Chondrocyte (in vitro differentiated cells): ENCODE results near the gene MMD. TPM values are rescaled to one million over a fixed set of nuclear protein-coding genes. Genes with fewer than 3 reads are reported as not detected.
A peak's percentile ranks its signal among the peaks of the same experiment; 100 is the strongest.

ENCODE experiments used
- DNase-seq: peaks from one replicate; pipeline ENCODE4 v3.0.0; 2021; ENCODE audit warnings: mixed read lengths, low spot score
- H3K27ac Mint-ChIP-seq: one replicate; pipeline ENCODE4 v1.8.0; 2021; ENCODE audit warnings: mild to moderate bottlenecking, moderate library complexity, mixed read lengths; ENCODE audit not compliant: unreplicated experiment
- H3K27me3 Mint-ChIP-seq: 2 replicates; pipeline ENCODE4 v1.8.0; 2021; ENCODE audit warnings: low read depth, mixed read lengths
- H3K36me3 Mint-ChIP-seq: 2 replicates; pipeline ENCODE4 v1.8.0; 2021; ENCODE audit warnings: low read depth, mixed read lengths
- H3K4me1 Mint-ChIP-seq: 2 replicates; pipeline ENCODE4 v1.8.0; 2021; ENCODE audit warnings: low read depth, mild to moderate bottlenecking, mixed read lengths
- H3K4me3 Mint-ChIP-seq: one replicate; pipeline ENCODE4 v1.8.0; 2021; ENCODE audit warnings: mild to moderate bottlenecking, moderate library complexity, mixed read lengths; ENCODE audit not compliant: unreplicated experiment
- H3K9me3 Mint-ChIP-seq: 2 replicates; pipeline ENCODE4 v1.8.0; 2021; ENCODE audit warnings: low read depth, mixed read lengths
- total RNA-seq: library from RNA; stranded (reverse); gene quantifications from 3 replicates; pipeline ENCODE4 v1.2.1, GENCODE V29; 2021
- TF ChIP-seq, protein P1 (sequence below): fragments of 200-600 bp; sonication (generic); IDR thresholded peaks from 2 replicates; pipeline ENCODE4 v1.5.0; 2021; ENCODE audit warnings: antibody characterized with exemption, mild to moderate bottlenecking, moderate library complexity

MMD gene
- total RNA-seq, 1 donor from 2014 or later: 8.2 TPM

DNA sequence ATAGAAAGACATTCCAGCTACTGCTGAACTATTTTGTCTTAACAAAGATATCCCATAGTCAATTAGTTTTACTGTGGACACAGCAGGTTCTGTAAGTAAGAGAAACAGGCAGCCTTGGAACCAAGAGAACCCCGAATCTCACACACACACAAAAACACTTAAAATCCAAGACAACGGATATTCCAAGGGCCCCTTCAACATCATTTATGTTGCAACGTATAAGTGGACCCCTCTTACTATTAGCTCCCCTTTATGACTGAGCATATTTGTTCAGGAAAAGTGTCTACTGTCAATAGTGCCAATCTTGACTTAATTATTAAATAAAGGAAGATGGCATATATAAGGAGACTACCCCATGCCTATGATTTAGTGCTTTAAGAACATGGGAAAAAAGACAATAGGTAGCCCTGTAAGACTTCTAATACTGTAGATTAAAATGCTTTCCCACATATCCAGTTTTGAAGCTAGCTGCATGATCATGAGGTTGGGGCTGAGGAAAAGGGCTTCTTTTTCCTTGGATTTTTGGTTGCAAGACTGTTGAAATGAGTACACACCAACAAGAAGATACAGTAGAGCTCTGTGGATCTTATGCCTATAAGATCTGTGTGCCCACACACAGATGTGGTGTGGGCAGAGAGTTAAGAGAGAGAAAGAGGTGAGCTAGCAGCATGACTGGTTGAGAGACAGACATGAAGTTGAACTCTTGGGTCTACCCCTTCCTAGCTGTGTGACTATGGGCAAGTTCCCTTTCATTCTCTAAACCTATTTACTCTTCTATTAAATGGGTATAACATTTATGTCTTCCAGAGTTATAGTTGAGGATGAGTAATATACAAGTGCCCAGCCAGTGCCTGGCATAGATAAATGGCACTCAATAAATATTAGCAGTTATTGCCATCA is 3.0 kb downstream of the MMD start:
- TF ChIP-seq, protein P1, sequence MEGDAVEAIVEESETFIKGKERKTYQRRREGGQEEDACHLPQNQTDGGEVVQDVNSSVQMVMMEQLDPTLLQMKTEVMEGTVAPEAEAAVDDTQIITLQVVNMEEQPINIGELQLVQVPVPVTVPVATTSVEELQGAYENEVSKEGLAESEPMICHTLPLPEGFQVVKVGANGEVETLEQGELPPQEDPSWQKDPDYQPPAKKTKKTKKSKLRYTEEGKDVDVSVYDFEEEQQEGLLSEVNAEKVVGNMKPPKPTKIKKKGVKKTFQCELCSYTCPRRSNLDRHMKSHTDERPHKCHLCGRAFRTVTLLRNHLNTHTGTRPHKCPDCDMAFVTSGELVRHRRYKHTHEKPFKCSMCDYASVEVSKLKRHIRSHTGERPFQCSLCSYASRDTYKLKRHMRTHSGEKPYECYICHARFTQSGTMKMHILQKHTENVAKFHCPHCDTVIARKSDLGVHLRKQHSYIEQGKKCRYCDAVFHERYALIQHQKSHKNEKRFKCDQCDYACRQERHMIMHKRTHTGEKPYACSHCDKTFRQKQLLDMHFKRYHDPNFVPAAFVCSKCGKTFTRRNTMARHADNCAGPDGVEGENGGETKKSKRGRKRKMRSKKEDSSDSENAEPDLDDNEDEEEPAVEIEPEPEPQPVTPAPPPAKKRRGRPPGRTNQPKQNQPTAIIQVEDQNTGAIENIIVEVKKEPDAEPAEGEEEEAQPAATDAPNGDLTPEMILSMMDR: no peak
- peaks cover 2% of the 10 kb centered on the region for H3K36me3 Mint-ChIP-seq
- H3K27me3 Mint-ChIP-seq: peaks cover 3% of the 10 kb centered on the region
- H3K9me3 Mint-ChIP-seq: peaks cover 3% of the 10 kb centered on the region
- H3K4me3 Mint-ChIP-seq: no peak overlapping the region
- H3K27ac Mint-ChIP-seq: no peak overlapping the region
- DNase-seq: no peak
- H3K4me1 Mint-ChIP-seq: peaks cover 11% of the 10 kb centered on the region

DNA sequence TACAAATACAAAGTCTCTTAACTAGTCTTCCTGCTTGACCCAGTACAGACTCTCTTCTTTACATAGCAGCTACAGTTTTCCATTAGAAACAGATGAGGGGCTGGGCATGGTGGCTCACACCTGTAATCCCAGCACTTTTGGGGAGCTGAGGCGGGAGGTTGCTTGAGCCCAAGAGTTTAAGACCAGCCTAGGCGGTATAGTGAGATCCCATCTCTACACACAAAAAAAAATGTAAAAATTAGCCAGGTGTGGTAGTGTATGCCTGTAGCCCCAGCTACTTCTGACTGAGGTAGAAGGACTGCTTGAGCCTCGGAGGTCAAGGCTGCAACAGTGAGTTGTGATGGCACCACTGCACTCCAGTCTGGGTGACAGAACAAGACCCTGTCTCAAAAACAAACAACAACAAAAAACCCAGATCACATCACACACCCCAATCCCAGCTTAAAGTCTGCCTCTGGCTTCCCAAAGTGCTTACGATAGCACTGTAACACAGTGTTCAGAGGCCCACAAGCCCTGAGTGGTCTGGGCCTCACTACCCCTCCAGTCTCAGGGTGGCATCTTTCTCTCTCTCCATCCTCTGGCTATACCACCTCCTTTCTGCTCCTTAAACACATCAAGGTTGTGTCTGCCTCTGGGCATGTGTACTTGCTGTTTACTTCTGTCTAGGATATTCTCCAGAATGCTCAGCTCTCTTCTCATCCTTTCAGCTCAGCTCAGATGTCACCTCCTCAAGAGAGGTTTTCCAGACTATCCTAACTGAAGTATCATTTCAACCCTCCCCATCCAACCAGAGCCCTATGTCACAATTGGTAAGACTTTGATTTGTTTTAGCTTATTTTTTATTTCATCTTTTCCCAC is 4.0 kb downstream of the MMD start:
- peaks cover 11% of the 10 kb centered on the region for H3K4me1 Mint-ChIP-seq
- no peak for DNase-seq

DNA sequence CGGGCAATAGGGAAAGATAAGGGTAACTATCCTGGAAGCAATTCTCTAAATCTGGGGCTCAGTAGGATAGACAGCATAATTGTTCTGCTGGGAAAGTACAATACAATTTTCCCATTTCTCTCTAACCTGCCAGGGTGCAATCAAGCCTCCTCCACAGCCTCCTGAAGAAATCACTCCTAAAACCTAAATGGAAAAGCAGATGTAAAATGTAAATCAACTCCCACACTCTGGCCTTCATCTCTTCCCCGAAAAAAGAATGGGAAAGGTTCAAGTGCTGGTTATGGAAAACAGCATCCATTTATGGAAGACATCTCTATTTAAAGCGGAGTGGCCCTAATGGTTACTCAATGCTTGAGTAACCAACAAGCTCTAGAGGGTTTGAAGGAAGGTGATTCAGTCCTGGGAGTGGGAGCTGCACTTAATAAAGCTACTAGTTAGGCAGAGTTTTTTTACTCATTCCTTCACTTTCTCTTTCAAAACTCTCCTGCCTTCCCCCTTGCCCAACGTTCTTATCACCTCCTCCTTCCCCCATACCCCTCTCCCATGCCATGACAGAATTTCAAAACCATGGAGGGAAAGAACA is 5.1 kb downstream of the MMD start:
- no peak overlapping the region for H3K27ac Mint-ChIP-seq
- no peak overlapping the region for H3K4me3 Mint-ChIP-seq
- peaks cover 8% of the 10 kb centered on the region for H3K4me1 Mint-ChIP-seq
- peaks cover 3% of the 10 kb centered on the region for H3K9me3 Mint-ChIP-seq
- H3K27me3 Mint-ChIP-seq: no peaks in the 10 kb centered on the region
- H3K36me3 Mint-ChIP-seq: peaks cover 2% of the 10 kb centered on the region
- TF ChIP-seq, protein P1: no peak
- no peak for DNase-seq

More for the DNA sequence above, 4.0 kb downstream of the MMD start:
- Mint-ChIP-seq H3K27ac (no peak overlapping the region), H3K4me3 (no peak overlapping the region), H3K9me3 (peaks cover 3% of the 10 kb centered on the region), H3K36me3 (peaks cover 2% of the 10 kb centered on the region), H3K27me3 (no peaks in the 10 kb centered on the region)
- TF ChIP-seq, protein P1: no peak

DNA sequence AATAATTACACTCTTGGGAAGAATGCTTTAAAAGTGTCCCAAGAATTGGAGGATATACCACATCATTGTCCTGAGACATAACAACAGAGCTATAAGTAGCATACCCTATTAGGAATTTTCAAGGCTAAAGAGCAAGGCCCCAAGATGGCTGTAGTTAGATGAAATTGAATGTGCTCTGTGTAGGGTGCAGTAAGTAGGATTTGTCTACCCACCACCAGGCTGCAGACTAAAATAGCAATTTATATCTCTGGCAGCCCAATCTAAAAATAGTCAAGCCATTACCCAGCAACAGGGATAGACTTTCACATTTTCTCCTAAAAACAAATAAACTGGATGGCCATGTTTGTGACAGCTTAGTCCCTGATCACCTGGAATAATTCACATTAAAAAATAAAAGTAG is 5.6 kb downstream of the MMD start:
- peaks cover 8% of the 10 kb centered on the region for H3K4me1 Mint-ChIP-seq
- H3K27ac Mint-ChIP-seq: no peak overlapping the region
- no peak overlapping the region for H3K4me3 Mint-ChIP-seq
- peaks cover 2% of the 10 kb centered on the region for H3K36me3 Mint-ChIP-seq
- H3K27me3 Mint-ChIP-seq: no peaks in the 10 kb centered on the region
- TF ChIP-seq, protein P1: peak; percentile 5
- DNase-seq: no peak
- H3K9me3 Mint-ChIP-seq: peaks cover 3% of the 10 kb centered on the region

DNA sequence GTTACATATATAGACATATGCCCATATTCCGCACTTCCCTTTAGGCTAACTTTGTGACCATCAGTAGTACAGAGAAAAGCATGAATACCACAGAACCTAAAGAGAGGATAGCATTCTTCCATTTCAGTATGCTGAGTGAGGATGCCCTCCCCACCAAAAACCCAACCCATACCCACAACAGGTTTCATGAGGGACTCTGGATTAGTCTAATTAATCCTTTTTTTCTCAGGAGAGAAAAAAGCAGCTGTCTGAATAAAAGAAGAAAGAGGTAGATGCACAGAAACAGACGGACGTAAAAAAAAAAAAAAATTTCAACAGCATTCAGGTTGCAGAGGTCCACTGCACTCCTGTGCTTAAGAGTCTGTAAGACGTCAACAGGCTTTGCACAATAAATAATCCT is 6.7 kb downstream of the MMD start:
- Mint-ChIP-seq H3K4me3 (no peak overlapping the region), H3K27ac (no peak overlapping the region), H3K36me3 (peaks cover 4% of the 10 kb centered on the region), H3K9me3 (peaks cover 3% of the 10 kb centered on the region), H3K27me3 (no peaks in the 10 kb centered on the region), H3K4me1 (peaks cover 2% of the 10 kb centered on the region)
- no peak for DNase-seq
- TF ChIP-seq, protein P1: no peak
